Duodenal mucosa (tissue), 2 donors: Measurements from ENCODE around the gene TSSK3.
"Not testable (repeated sequence)": the region's sequence is repeated elsewhere in the genome, so short reads cannot be mapped to it uniquely, and the experiment has no call there.

Source experiments
- H3K27ac ChIP-seq: one replicate; pipeline ENCODE4 v1.7.0; 2013; ENCODE audit warnings: low read depth, low read length
- H3K27me3 ChIP-seq, 2 donors: one replicate each; pipeline ENCODE4 v1.7.0; 2013; ENCODE audit warnings: low read length in 2 of 2, control low read depth in 1 of 2; ENCODE audit not compliant: insufficient read depth in 2 of 2, control insufficient read depth in 1 of 2
- H3K36me3 ChIP-seq, 2 donors: one replicate each; pipeline ENCODE4 v1.7.0; 2013; ENCODE audit warnings: low read length in 2 of 2, control low read depth in 1 of 2; ENCODE audit not compliant: insufficient read depth in 2 of 2, control insufficient read depth in 1 of 2
- H3K4me1 ChIP-seq, 2 donors: one replicate each; pipeline ENCODE4 v1.7.0; 2013; ENCODE audit warnings: low read length in 2 of 2, control low read depth in 1 of 2; ENCODE audit not compliant: insufficient read depth in 2 of 2, control insufficient read depth in 1 of 2
- H3K4me3 ChIP-seq, 2 donors: one replicate each; pipeline ENCODE4 v1.7.0; 2013; ENCODE audit warnings: low read length in 2 of 2, low read depth in 1 of 2
- H3K9ac ChIP-seq, 2 donors: one replicate each; pipeline ENCODE4 v1.7.0; 2013; ENCODE audit warnings: low read length in 2 of 2, low read depth in 1 of 2
- H3K9me3 ChIP-seq, 2 donors: one replicate each; pipeline ENCODE4 v1.7.0; 2013; ENCODE audit warnings: low read length in 2 of 2, control low read depth in 1 of 2; ENCODE audit not compliant: control insufficient read depth in 1 of 2

TSSK3 gene

DNA sequence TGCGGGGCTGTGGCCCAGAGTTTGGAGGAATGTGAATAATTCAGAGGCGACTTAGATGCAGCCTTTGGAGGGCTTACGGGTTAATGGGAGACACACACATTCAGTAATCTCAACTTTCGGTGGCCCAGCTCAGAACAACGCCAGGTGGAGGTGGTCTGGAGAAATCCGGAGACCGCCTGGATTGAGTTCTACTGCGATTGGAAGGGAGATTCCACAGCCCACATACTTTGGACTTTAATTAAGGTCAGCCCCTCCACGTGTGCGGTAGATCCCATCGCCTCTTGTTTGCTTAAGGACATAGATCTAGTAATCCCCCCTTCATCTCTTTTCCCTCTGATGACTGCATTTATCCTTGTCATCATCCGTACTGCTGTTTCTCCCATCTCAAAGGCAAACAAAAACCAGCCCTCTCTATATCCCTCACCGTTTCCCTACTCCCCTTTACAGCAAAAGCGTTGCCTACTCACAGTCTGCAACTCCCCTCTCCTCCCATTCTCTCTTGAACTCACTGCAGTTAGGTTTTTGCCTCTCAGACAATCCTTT is 32.6 kb downstream of the TSSK3 start:
- H3K27ac ChIP-seq, result peak overlapping the region; percentile 89
- peak overlapping the region; percentile 96 to 100 for H3K4me3 ChIP-seq
- no peaks in the 10 kb centered on the region for H3K27me3 ChIP-seq
- H3K4me1 ChIP-seq, result peaks cover 16 to 22% of the 10 kb centered on the region in 2 donors
- H3K9ac ChIP-seq, result peak overlapping the region; percentile 90 to 99
- H3K9me3 ChIP-seq, result no peaks in the 10 kb centered on the region
- H3K36me3 ChIP-seq, result peaks cover 13 to 19% of the 10 kb centered on the region in 2 donors

GRCh38 chr1:32396524-32396923 is 34.2 kb downstream of the TSSK3 start:
- H3K9ac ChIP-seq, H3K27ac ChIP-seq, H3K9me3 ChIP-seq, H3K27me3 ChIP-seq, H3K4me3 ChIP-seq, H3K36me3 ChIP-seq: not testable (repeated sequence)
- peaks cover 14 to 26% of the 10 kb centered on the region in 2 donors for H3K4me1 ChIP-seq

DNA sequence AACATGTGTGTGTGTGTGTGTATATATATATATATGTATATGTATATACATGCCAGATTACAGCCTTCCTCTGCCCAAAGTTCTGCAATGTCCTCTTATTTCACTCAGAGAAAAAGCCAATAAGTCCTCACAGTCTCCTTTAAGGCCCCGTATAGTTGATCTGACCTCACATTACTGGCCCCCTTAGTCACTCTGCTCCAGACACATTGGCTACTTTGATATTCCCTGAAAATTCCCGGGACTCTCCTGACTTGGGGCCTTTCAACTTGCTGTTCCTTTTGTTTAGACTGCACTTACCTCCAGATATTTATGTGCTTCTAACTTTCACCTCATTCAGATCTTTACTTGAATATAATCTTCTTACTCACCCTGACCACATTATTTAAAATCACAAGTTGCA is 36.1 kb downstream of the TSSK3 start:
- no peaks in the 10 kb centered on the region for H3K27me3 ChIP-seq
- H3K36me3 ChIP-seq, result no peaks in the 10 kb centered on the region
- no peaks in the 10 kb centered on the region for H3K9me3 ChIP-seq
- H3K4me1 ChIP-seq, result peaks cover 8 to 15% of the 10 kb centered on the region in 2 donors
- no peak overlapping the region for H3K27ac ChIP-seq
- no peak overlapping the region for H3K9ac ChIP-seq
- no peak overlapping the region for H3K4me3 ChIP-seq

DNA sequence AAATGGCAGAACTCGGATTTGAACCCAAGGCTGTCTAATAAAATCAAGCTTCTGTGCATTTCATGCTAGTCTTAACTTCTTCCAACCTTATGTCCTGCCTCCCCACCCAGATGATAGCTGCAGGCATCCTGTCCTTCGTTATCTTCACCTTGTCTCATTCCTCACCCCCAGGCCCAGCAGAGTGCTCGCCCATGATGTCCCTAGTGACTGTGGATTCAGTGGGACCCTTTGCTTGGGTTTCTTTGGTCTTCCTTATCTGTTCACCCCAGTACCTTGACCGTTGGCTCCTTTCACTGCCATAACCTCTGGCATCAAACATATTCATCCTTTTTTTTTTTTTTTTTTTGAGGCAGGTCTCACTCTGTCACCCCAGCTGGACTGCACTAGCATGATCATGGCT is 37.5 kb downstream of the TSSK3 start:
- Histone ChIP-seq H3K36me3 (no peaks in the 10 kb centered on the region), H3K9me3 (no peaks in the 10 kb centered on the region), H3K4me1 (peaks cover 6 to 7% of the 10 kb centered on the region in 2 donors), H3K4me3 (no peak overlapping the region), H3K27ac (no peak overlapping the region), H3K9ac (no peak overlapping the region), H3K27me3 (no peaks in the 10 kb centered on the region)

DNA sequence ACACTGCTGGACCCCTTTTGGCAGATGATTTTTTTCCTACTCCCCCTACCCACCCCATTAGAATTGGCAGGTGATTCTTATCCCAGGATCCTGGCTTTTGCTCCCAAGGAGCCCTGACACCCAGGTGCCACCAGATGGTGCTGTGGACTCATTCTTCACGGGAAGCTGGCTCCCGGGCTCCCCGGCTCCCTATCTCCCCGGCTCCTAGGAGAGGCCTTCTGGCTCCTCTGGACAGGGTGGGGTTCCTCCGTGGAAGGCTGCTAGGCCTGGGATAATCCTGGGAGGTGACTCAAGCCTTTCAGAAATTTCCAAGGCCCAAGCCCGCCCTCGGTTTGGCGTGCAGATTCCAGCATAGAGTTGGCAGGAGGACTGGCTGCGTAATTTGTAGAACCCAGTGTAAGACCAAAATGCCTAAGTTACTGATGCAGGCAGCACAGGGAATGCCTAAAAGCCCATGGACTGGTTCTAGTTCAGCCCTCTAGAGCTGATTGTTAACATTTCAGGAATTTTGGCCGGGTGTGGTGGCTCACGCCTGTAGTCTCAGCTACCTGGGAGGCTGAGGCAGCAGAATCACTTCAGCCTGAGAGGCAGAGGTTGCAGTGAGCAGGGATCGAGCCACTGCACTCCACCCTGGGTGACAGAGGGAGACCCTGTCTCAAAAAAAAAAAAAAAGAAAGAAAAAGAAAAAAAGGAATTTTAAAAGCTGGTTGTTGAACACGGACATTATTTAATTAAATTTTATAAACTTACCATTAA is 38.7 kb downstream of the TSSK3 start:
- no peaks in the 10 kb centered on the region for H3K9me3 ChIP-seq
- peak overlapping the region; percentile 27 to 32 for H3K9ac ChIP-seq
- peak overlapping the region in 1 of 2 donors; percentile 3 for H3K4me3 ChIP-seq
- no peaks in the 10 kb centered on the region for H3K36me3 ChIP-seq
- H3K4me1 ChIP-seq, result peaks cover 3 to 4% of the 10 kb centered on the region in 2 donors
- no peak overlapping the region for H3K27ac ChIP-seq
- H3K27me3 ChIP-seq, result no peaks in the 10 kb centered on the region

- Histone ChIP-seq H3K4me1 (peaks cover 3 to 4% of the 10 kb centered on the region in 2 donors), H3K4me3 (no peak overlapping the region), H3K9me3 (no peaks in the 10 kb centered on the region), H3K9ac (no peak overlapping the region), H3K27me3 (no peaks in the 10 kb centered on the region), H3K36me3 (no peaks in the 10 kb centered on the region), H3K27ac (no peak overlapping the region)
Observed at GRCh38 chr1:32404946-32405345, 42.6 kb downstream of the TSSK3 start.

DNA sequence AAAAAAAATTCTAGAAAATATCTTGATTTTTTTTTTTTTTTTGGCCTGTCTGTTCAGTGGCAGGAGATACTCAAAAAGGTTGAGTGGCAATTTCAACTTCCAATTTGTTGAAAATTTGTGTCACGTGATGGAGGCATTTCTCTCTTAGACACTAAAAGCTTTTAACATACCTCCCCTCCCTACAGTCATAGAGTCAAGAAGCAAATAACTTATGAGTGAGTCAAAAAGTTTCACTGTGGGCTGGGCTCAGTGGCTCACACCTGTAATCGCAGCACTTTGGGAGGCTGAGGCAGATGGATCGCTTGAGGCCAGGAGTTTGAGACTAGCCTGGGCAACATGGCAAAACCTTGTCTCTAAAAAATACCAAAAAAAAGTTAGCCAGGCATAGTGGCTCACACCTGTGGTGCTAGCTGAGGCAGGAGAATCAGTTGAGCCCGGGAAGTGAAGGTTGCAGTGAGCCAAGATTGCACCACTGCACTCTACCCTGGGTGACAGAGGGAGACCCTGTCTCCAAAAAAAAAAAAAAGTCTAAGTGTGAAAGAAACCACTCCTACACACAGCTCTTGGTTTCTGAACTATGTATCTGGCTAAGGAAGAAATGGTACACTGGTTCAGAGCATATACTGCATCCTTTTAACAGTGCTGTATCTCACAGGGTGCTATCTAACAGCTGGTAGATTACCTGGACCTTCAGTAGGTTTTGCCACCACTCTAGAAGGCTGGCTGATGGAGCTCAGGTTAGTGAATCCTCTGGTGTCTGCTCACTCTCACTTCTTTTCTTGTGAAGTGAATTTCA is 43.5 kb downstream of the TSSK3 start:
- H3K27me3 ChIP-seq, result no peaks in the 10 kb centered on the region
- H3K4me3 ChIP-seq, result no peak overlapping the region
- no peaks in the 10 kb centered on the region for H3K9me3 ChIP-seq
- no peak overlapping the region for H3K9ac ChIP-seq
- H3K4me1 ChIP-seq, result peaks cover 3 to 4% of the 10 kb centered on the region in 2 donors
- no peaks in the 10 kb centered on the region for H3K36me3 ChIP-seq
- H3K27ac ChIP-seq, result no peak overlapping the region

- no peak overlapping the region for H3K4me3 ChIP-seq
- no peak overlapping the region for H3K9ac ChIP-seq
- H3K27ac ChIP-seq, result no peak overlapping the region
- no peaks in the 10 kb centered on the region for H3K36me3 ChIP-seq
- no peaks in the 10 kb centered on the region for H3K4me1 ChIP-seq
- H3K9me3 ChIP-seq, result no peaks in the 10 kb centered on the region
- no peaks in the 10 kb centered on the region for H3K27me3 ChIP-seq
Observed at GRCh38 chr1:32406629-32407111, 44.3 kb downstream of the TSSK3 start.

- Histone ChIP-seq H3K27ac (no peak overlapping the region), H3K36me3 (no peaks in the 10 kb centered on the region), H3K9ac (no peak overlapping the region), H3K27me3 (no peaks in the 10 kb centered on the region), H3K4me3 (no peak overlapping the region), H3K4me1 (peaks cover 0 to 3% of the 10 kb centered on the region in 2 donors), H3K9me3 (peaks cover 0 to 8% of the 10 kb centered on the region in 2 donors)
Observed at GRCh38 chr1:32411261-32411660, 48.9 kb downstream of the TSSK3 start.
